Measurements from ENCODE around the gene RAI1. TPM values are rescaled to one million over a fixed set of nuclear protein-coding genes. Genes with fewer than 3 reads are reported as not detected.
"Not testable (repeated sequence)": the region's sequence is repeated elsewhere in the genome, so short reads cannot be mapped to it uniquely, and the experiment has no call there.

RAI1 gene
- total and polyA plus RNA-seq, 10 donors, result 5.4 to 61.9 (median 35.2) TPM

- intact Hi-C loops (cut with DNase I; ENCODE audit: low total_unique reads), result no loop called here
Observed at GRCh38 chr17:17806035-17806434, 124.8 kb downstream of the RAI1 start.

GRCh38 chr17:17806611-17807274 is 125.5 kb downstream of the RAI1 start:
- TF ChIP-seq POLR2AphosphoS5 (IDR thresholded peaks at IDR 0.05) (peak in 2 of 3 donors; percentile 5 to 40), CTCF (IDR thresholded peaks at IDR 0.05 in 8 of 11, conservative IDR thresholded peaks at IDR 0.05 in 3 of 11) (no peak)
- Histone ChIP-seq H3K4me1 (peaks cover 0 to 40% (median 11%) of the 10 kb centered on the region in 6 donors), H3K4me3 (no peak overlapping the region), H3K9me3 (no peaks in the 10 kb centered on the region), H3K27me3 (replicated peaks in 1 of 7) (no peaks in the 10 kb centered on the region), H3K27ac (no peak overlapping the region), H3K36me3 (peaks cover 0 to 85% (median 33%) of the 10 kb centered on the region in 6 donors)
- no peak for DNase-seq
- 87 to 97% (median 93%) methylated on average over 12 to 17 of the region's 17 CpGs for WGBS, 5 donors
- intact Hi-C loops (cut with DNase I; ENCODE audit: low total_unique reads), result no loop called here

More at GRCh38 chr17:17806035-17806434, 124.8 kb downstream of the RAI1 start:
- TF ChIP-seq CTCF (IDR thresholded peaks at IDR 0.05 in 8 of 11, conservative IDR thresholded peaks at IDR 0.05 in 3 of 11) (no peak), POLR2AphosphoS5 (IDR thresholded peaks at IDR 0.05) (no peak), POLR2A (IDR thresholded peaks at IDR 0.05) (no peak)
- Histone ChIP-seq H3K27ac (no peak overlapping the region), H3K4me1 (peaks cover 0 to 33% (median 7%) of the 10 kb centered on the region in 6 donors), H3K9me3 (no peaks in the 10 kb centered on the region), H3K36me3 (peaks cover 0 to 85% (median 31%) of the 10 kb centered on the region in 6 donors), H3K4me3 (no peak overlapping the region), H3K27me3 (replicated peaks in 1 of 7) (no peaks in the 10 kb centered on the region)
- WGBS, 5 donors, result 89 to 96% (median 92%) methylated on average over 4 of the region's 4 CpGs
- DNase-seq, result no peak

- intact Hi-C loops (cut with DNase I; ENCODE audit: low total_unique reads), result no loop called here
- TF ChIP-seq POLR2AphosphoS5 (IDR thresholded peaks at IDR 0.05), result peak in 1 of 3 donors; percentile 51
- no peak for TF ChIP-seq CTCF (IDR thresholded peaks at IDR 0.05 in 8 of 11, conservative IDR thresholded peaks at IDR 0.05 in 3 of 11)
- TF ChIP-seq POLR2A (IDR thresholded peaks at IDR 0.05), result no peak
- no peaks in the 10 kb centered on the region for H3K9me3 ChIP-seq
- H3K4me1 ChIP-seq, result peaks cover 7 to 47% (median 18%) of the 10 kb centered on the region in 6 donors
- no peak overlapping the region for H3K4me3 ChIP-seq
- no peak for DNase-seq
- 69 to 90% (median 79%) methylated on average over 3 to 5 of the region's 5 CpGs; no CpG with 5 or more reads in 1 of the 5 donors for WGBS, 5 donors
- peak overlapping the region in 2 of 8 donors; percentile 4 to 48 for H3K27ac ChIP-seq
- H3K36me3 ChIP-seq, result peaks cover 0 to 84% (median 35%) of the 10 kb centered on the region in 6 donors
- no peaks in the 10 kb centered on the region for H3K27me3 ChIP-seq (replicated peaks in 1 of 7)
Observed at GRCh38 chr17:17807440-17807839, 126.2 kb downstream of the RAI1 start.

DNA sequence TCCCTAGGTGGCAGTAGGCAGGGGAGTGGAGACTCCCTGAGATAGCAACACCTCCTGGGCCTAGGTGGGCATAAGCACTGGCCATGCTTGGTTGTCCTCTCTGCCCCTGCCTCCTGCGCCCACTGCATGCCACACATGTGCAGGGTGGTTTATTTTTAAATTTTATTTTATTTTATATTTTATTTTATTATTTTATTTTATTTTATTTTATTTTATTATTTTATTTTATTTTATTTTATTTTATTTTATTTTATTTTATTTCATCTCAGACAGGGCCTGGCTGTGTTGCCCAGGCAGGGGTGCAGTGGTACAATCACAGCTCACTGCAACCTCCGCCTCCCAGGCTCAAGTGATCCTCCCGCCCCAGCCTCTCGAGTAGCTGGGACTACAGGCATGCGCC is 126.9 kb downstream of the RAI1 start:
- H3K4me3 ChIP-seq; H3K27me3 ChIP-seq (replicated peaks in 1 of 7); intact Hi-C loops (cut with DNase I; ENCODE audit: low total_unique reads); H3K27ac ChIP-seq; H3K9me3 ChIP-seq; DNase-seq: not testable (repeated sequence)
- peaks cover 9 to 55% (median 20%) of the 10 kb centered on the region in 6 donors for H3K4me1 ChIP-seq
- H3K36me3 ChIP-seq, result peaks cover 0 to 90% (median 42%) of the 10 kb centered on the region in 6 donors
- WGBS, 5 donors, result 96 to 98% (median 97%) methylated on average over 5 of the region's 5 CpGs

Data from spleen (tissue), 11 donors.